HUDEP-2 (cell line): Measurements from ENCODE around the gene USP4.
"Not testable (repeated sequence)": the region's sequence is repeated elsewhere in the genome, so short reads cannot be mapped to it uniquely, and the experiment has no call there.

Experiments
- DNase-seq, 76 experiments: peaks; one replicate each; lab custom pipeline; 2025; ENCODE audit not compliant: unreplicated experiment in 76 of 76; lab: John Stamatoyannopoulos, UW

USP4 gene

DNA sequence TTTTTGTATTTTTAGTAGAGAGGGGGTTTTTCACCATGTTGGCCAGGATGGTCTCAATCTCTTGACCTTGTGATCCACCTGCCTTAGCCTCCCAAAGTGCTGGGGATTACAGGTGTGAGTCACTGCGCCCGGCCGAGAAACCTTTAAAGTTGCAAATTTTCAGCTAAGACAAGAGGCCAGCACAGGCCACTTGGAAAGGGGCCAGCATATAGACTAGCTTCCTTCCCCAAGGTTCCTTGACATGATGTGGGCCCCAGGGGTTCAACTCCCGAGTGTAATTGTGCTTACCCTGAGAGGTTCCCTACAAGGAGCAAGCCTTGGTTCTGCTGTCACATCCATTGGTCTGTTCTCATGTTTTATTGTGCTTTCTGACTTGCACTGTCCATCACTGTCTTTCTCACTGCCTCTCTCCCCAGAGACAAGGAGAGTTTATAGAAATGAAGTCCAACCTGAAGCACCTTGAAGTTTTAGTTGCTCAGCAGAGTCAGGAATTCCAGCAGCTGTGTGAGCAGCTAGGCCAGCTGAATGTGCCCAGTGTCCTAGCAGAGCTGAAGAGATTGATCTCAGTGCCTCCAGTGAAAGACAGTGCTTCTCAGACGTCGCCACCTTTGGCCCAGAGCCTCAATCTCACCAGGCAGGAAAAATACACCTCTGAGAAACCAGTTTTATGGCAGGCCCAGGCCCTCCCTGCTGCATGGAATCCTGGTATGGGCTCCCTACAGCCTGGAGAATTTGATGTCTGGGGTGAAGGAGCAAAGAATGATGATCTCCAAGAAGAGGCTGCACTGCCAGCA, 83.9 kb downstream of the USP4 start:
- DNase-seq: no peak

DNA sequence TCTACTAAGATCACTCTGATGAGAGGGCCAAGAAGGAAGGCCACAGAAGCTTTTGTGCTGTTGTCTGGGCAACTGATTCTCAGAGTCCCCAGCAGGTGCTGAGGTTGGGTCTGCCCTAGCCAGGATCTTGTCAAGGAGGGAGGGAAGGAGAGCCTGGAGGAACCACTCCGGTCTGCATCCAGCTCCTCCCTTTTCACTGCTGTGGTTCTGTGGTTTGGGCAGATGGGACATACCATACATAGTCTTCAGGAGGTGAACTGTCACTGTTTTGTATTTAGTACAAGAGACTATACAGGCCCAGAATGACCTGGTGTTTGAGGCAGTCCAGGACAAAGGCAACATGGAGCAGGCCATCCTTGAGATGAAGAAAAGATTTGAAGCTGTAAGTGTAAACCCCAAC, 84.7 kb downstream of the USP4 start:
- no peak for DNase-seq

- no peak for DNase-seq
Measured at GRCh38 chr3:49253512-49253911, 86.3 kb downstream of the USP4 start.

GRCh38 chr3:49248840-49249227, 91.0 kb downstream of the USP4 start:
- no peak for DNase-seq

GRCh38 chr3:49244581-49245205, 95.2 kb downstream of the USP4 start:
- peak in 10 of 76 experiments; percentile 3 to 26 (median 9) for DNase-seq

DNA sequence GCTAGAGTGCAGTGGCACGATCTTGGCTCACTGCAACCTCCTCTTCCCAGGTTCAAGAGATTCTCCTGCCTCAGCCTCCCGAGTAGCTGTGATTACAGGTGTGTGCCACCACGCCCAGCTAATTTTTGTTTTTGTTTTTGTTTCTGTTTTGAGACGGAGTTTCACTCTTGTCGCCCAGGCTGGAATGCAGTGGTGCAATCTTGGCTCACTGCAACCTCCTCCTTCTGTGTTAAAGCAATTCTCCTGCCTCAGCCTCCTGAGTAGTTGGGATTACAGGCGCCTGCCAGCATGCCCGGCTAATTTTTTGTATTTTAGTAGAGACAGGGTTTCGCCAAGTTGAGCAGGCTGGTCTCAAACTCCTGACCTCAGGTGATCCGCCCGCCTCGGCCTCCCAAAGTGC, 99.8 kb downstream of the USP4 start:
- not testable (repeated sequence) for DNase-seq

DNA sequence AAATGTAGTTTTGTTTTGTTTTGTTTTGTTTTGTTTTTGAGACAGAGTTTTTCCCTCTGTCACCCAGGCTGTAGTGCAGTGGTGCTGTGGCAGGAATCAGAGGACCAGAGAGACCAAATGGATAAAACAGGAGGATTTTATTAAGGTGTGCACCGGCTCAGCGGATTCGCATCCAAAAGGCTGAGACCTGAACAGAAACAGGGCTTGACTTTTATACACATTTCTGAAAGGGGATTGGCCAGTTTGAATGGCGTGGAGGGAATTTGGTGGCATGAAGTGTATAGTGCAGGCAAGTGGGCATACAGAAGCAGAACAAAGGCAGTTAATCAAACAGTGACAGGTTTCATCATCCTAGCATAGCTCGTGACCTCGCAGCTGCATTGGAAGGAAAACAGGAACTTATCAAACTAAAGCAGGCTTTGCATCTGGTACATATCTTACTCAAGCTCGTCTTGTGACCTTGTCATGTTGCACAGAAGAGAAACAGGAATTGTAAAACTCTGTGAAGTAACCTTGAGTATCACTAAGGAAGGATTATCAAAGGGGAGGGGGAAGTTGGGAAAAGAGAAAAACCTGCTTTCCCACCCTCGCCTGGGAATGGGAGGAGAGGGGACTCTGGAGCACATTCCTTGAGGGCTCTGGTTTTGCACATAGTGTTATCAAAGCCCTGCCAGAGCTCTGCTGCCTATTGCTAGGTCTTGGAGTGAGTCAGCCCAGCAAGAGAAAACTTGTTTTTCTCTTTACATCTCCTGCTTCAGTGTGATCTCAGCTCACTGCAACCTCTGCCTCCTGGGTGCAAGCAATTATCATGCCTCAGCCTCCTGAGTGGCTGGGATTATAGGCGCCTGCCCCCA, 101.4 kb downstream of the USP4 start:
- peak in 67 of 76 experiments; percentile 8 to 91 (median 45) for DNase-seq

DNA sequence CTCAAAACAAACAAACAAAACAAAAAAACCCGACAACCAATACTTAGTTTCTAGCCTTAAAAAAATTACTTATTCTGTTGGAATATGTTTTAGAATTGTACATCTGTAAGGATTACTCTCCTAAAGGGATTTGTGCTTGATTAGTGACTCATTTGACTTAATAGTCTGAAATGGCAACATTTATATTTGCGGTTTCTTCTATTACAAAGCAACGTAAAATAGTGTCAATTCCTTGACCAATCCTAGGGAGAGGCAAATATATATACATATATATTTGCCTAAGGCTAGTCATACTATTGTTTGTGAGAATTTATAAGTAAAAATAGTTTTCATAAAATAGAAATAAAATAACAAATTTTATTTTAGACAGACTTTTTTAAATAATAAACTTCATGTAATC, 102.5 kb downstream of the USP4 start:
- DNase-seq: no peak

DNA sequence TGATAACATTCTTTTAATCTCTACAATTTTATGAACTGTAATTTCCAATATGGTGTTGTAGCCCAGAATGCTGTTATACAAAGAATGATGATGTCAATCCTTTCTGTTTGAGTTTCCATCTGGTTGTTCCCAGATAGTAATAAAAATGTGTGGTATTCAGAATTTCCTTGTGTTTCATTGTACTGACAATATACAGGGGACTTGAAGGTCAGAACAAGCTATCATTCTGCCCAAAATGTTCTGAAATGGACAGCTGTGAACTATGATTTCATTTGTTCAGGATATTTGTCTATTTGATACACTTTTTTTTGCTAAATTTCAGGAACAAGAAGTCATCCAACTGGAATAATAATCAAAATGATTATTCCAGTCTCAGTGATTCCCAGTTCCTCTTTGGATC, 103.6 kb downstream of the USP4 start:
- DNase-seq: no peak

DNA sequence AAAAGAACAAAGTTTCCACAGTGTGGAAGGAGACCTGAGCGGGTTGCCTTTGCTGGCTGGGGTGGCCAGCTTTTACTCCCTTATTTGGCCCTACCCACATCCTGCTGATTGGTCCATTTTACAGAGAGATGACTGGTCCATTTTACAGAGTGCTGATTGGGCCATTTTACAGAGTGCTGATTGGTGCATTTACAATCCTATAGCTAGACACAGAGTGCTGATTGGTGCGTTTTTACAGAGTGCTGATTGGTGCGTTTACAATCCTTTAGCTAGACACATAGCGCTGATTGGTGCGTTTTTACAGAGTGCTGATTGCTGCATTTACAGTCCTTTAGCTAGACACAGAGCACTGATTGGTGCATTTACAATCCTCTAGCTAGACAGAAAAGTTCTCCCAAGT, 111.0 kb downstream of the USP4 start:
- DNase-seq: not testable (repeated sequence)
